H1 (cell line): ENCODE results near the gene PAK5. TPM values are rescaled to one million over a fixed set of nuclear protein-coding genes. Genes with fewer than 3 reads are reported as not detected.

ENCODE experiments used
- CTCF ChIA-PET: fragments of 300-600 bp; sonication (Branson Sonifier 250); formaldehyde crosslinking; loops from one replicate; lab custom pipeline; 2021; ENCODE audit not compliant: partially characterized antibody; lab: Charles Lee
- POLR2A ChIA-PET: fragments of 300-600 bp; sonication (Branson Sonifier 250); formaldehyde crosslinking; loops from one replicate; lab custom pipeline; 2021; ENCODE audit warnings: inconsistent platforms; ENCODE audit not compliant: partially characterized antibody; lab: Charles Lee
- DNase-seq, 2 experiments: peaks; one replicate each; pipeline versions ENCODE4 v3.0.0 to v3.0.0-alpha.2; 2010 to 2022; ENCODE audit warnings: low spot score in 2 of 2, low read depth in 1 of 2, mixed read lengths in 1 of 2
- FAIRE-seq: peaks from 2 replicates; lab custom pipeline; 2011; peaks lifted over from hg19 to GRCh38; lab: Jason Lieb, UNC
- H2AFZ ChIP-seq: 2 replicates; pipeline ENCODE4 v1.8.1; 2012; ENCODE audit warnings: low read length, inconsistent platforms
- H2AK5ac ChIP-seq: 2 replicates; pipeline ENCODE4 v1.6.1; 2013; ENCODE audit warnings: low read depth, low read length
- H2BK120ac ChIP-seq: replicated peaks from 2 replicates; pipeline ENCODE3; 2013; ENCODE audit warnings: low read depth, low read length, inconsistent platforms
- H2BK12ac ChIP-seq: 2 replicates; pipeline ENCODE4 v1.6.1; 2013; ENCODE audit warnings: low read depth, low read length
- H2BK15ac ChIP-seq: 2 replicates; pipeline ENCODE4 v1.6.1; 2013; ENCODE audit warnings: low read length
- H2BK20ac ChIP-seq: 2 replicates; pipeline ENCODE4 v1.6.1; 2013; ENCODE audit warnings: low read length
- H2BK5ac ChIP-seq: 2 replicates; pipeline ENCODE4 v1.6.1; 2013; ENCODE audit warnings: low read depth, low read length
- H3K14ac ChIP-seq: 2 replicates; pipeline ENCODE4 v1.6.1; 2013; ENCODE audit warnings: inconsistent platforms; ENCODE audit not compliant: insufficient read length
- H3K18ac ChIP-seq: 2 replicates; pipeline ENCODE4 v1.6.1; 2013; ENCODE audit warnings: low read length; ENCODE audit errors: extremely low read depth
- H3K23ac ChIP-seq: 2 replicates; pipeline ENCODE4 v1.6.1; 2013; ENCODE audit warnings: inconsistent platforms; ENCODE audit not compliant: insufficient read length
- H3K23me2 ChIP-seq: 2 replicates; pipeline ENCODE4 v1.6.1; 2013; ENCODE audit warnings: low read depth, low read length
- H3K27ac ChIP-seq: 2 replicates; pipeline ENCODE4 v1.6.1; 2011; ENCODE audit warnings: low read depth, low read length, inconsistent platforms
- H3K27me3 ChIP-seq, 4 experiments: replicated peaks in 1 of 4; 1 replicate in 1 of 4; 2 replicates in 3 of 4; pipeline versions ENCODE4 v1.6.1 to v1.8.1; 2011 to 2013; ENCODE audit warnings: low read length in 3 of 4, mild to moderate bottlenecking in 3 of 4, inconsistent platforms in 2 of 4, mixed read lengths in 2 of 4, moderate library complexity in 1 of 4; ENCODE audit not compliant: control insufficient read depth in 3 of 4, insufficient read depth in 3 of 4; ENCODE audit errors: extremely low read depth in 1 of 4
- H3K36me3 ChIP-seq, 4 experiments: 2 replicates each; pipeline versions ENCODE4 v1.6.1 to v1.8.1; 2011 to 2013; ENCODE audit warnings: mild to moderate bottlenecking in 4 of 4, low read length in 3 of 4, moderate library complexity in 2 of 4, control low read depth in 1 of 4, inconsistent platforms in 1 of 4; ENCODE audit not compliant: insufficient read depth in 4 of 4, control insufficient read depth in 2 of 4
- H3K4ac ChIP-seq: replicated peaks from 2 replicates; pipeline ENCODE3; 2013; ENCODE audit warnings: low read length, low read depth, mixed read lengths, inconsistent platforms; ENCODE audit not compliant: insufficient read length
- H3K4me1 ChIP-seq, 4 experiments: replicated peaks in 1 of 4; 1 replicate in 1 of 4; 2 replicates in 3 of 4; pipeline versions ENCODE4 v1.6.1 to v1.8.1; 2011 to 2013; ENCODE audit warnings: low read length in 3 of 4, inconsistent platforms in 2 of 4, mixed read lengths in 1 of 4; ENCODE audit not compliant: insufficient read depth in 4 of 4, control insufficient read depth in 3 of 4
- H3K4me2 ChIP-seq, 2 experiments: 2 replicates each; pipeline versions ENCODE4 v1.6.1 to v1.8.1; 2011 to 2013; ENCODE audit warnings: low read depth in 2 of 2, low read length in 2 of 2, control low read depth in 1 of 2, inconsistent platforms in 1 of 2, mild to moderate bottlenecking in 1 of 2; ENCODE audit not compliant: insufficient read depth in 1 of 2
- H3K4me3 ChIP-seq, 4 experiments: fragments of 200-600, 300-600 bp in 1 of 4; sonication (generic), shearing (Covaris generic), sonication (Bioruptor Twin) in 1 of 4; 2 replicates each; pipeline versions ENCODE4 v1.5.1 to v1.8.1; 2011 to 2016; ENCODE audit warnings: low read length in 4 of 4, low read depth in 3 of 4, control low read depth in 2 of 4, inconsistent platforms in 2 of 4, mild to moderate bottlenecking in 2 of 4, mixed read lengths in 1 of 4, moderate library complexity in 1 of 4; ENCODE audit not compliant: insufficient read depth in 2 of 4; ENCODE audit errors: extremely low read depth in 1 of 4
- H3K56ac ChIP-seq: replicated peaks from 2 replicates; pipeline ENCODE3; 2013; ENCODE audit warnings: low read depth, mild to moderate bottlenecking, mixed read lengths, low read length, inconsistent platforms; ENCODE audit not compliant: insufficient read length
- H3K79me1 ChIP-seq: 2 replicates; pipeline ENCODE4 v1.6.1; 2013; ENCODE audit warnings: low read depth, low read length, control low read depth
- H3K79me2 ChIP-seq, 2 experiments: 2 replicates each; pipeline versions ENCODE4 v1.6.1 to v1.8.1; 2012 to 2013; ENCODE audit warnings: low read length in 2 of 2, mild to moderate bottlenecking in 2 of 2, inconsistent platforms in 1 of 2; ENCODE audit not compliant: insufficient read depth in 2 of 2, control insufficient read depth in 1 of 2
- H3K9ac ChIP-seq, 4 experiments: replicated peaks in 1 of 4; 1 replicate in 1 of 4; 2 replicates in 3 of 4; pipeline versions ENCODE4 v1.6.1 to v1.8.1; 2011 to 2013; ENCODE audit warnings: low read depth in 3 of 4, low read length in 3 of 4, control low read depth in 2 of 4, mild to moderate bottlenecking in 2 of 4, moderate library complexity in 2 of 4, inconsistent platforms in 1 of 4; ENCODE audit errors: extremely low read depth in 1 of 4
- H3K9me3 ChIP-seq, 2 experiments: 2 replicates each; pipeline versions ENCODE4 v1.6.1 to v1.8.1; 2012 to 2013; ENCODE audit warnings: mild to moderate bottlenecking in 2 of 2, moderate library complexity in 2 of 2, control low read depth in 1 of 2, inconsistent platforms in 1 of 2, low read depth in 1 of 2, low read length in 1 of 2, mixed read lengths in 1 of 2; ENCODE audit not compliant: insufficient read depth in 2 of 2
- H4K20me1 ChIP-seq, 2 experiments: replicated peaks in 1 of 2; 2 replicates each; pipeline versions ENCODE3 to v1.8.1; 2011 to 2013; ENCODE audit warnings: inconsistent platforms in 2 of 2, low read length in 2 of 2, mild to moderate bottlenecking in 1 of 2; ENCODE audit not compliant: insufficient read depth in 2 of 2, control insufficient read depth in 1 of 2
- H4K5ac ChIP-seq: 2 replicates; pipeline ENCODE4 v1.6.1; 2013; ENCODE audit warnings: low read length, low read depth, mixed read lengths, inconsistent platforms; ENCODE audit not compliant: insufficient read length
- H4K8ac ChIP-seq: 2 replicates; pipeline ENCODE4 v1.8.0; 2013; ENCODE audit warnings: mild to moderate bottlenecking, moderate library complexity, low read length, inconsistent platforms; ENCODE audit not compliant: insufficient read depth; ENCODE audit errors: extremely low read depth
- H4K91ac ChIP-seq: replicated peaks from 2 replicates; pipeline ENCODE3; 2013; ENCODE audit warnings: low read length, mixed read lengths, inconsistent platforms; ENCODE audit not compliant: insufficient read length
- BRCA1 ChIP-seq: IDR thresholded peaks from 2 replicates; pipeline ENCODE4 v1.6.1; 2012; ENCODE audit warnings: low read depth, low read length, improper control_type of control experiment
- CBX8 ChIP-seq: fragments of 300-800, 300-1000 bp; sonication (generic); IDR thresholded peaks from 2 replicates; pipeline ENCODE4 v1.7.1; 2016; ENCODE audit warnings: low read depth, low read length, borderline replicate concordance
- CEBPB ChIP-seq: IDR thresholded peaks from 2 replicates; pipeline ENCODE4 v1.6.1; 2012; ENCODE audit warnings: low read depth, low read length
- CHD1 ChIP-seq: IDR thresholded peaks from 2 replicates; pipeline ENCODE4 v1.6.1; 2012; ENCODE audit warnings: low read depth, low read length, improper control_type of control experiment
- EGR1 ChIP-seq: IDR thresholded peaks from 2 replicates; pipeline ENCODE4 v1.6.1; 2011; ENCODE audit warnings: low read depth, low read length, borderline replicate concordance
- EP300 ChIP-seq, 2 experiments: IDR thresholded peaks; 1 replicate in 1 of 2; 2 replicates in 1 of 2; pipeline ENCODE4 v1.6.1; 2011 to 2012; ENCODE audit warnings: low read depth in 2 of 2, low read length in 2 of 2, mild to moderate bottlenecking in 2 of 2, borderline replicate concordance in 1 of 2, inconsistent platforms in 1 of 2, moderate library complexity in 1 of 2
- KDM1A ChIP-seq: fragments of 200-600, 300-600 bp; sonication (generic); IDR thresholded peaks from 2 replicates; pipeline ENCODE4 v1.7.1; 2016; ENCODE audit warnings: mild to moderate bottlenecking, low read length, borderline replicate concordance
- KDM5A ChIP-seq: fragments of 200-600 bp; IDR thresholded peaks from 2 replicates; pipeline ENCODE4 v1.7.1; 2012; ENCODE audit warnings: mild to moderate bottlenecking, low read length, inconsistent platforms, mixed read lengths
- SAP30 ChIP-seq: fragments of 300-600 bp; sonication (generic); IDR thresholded peaks from 2 replicates; pipeline ENCODE4 v1.7.1; 2012; ENCODE audit warnings: low read length, moderate library complexity, mild to moderate bottlenecking, inconsistent platforms; ENCODE audit not compliant: insufficient read depth, insufficient replicate concordance
- SIX5 ChIP-seq: IDR thresholded peaks from 2 replicates; pipeline ENCODE4 v1.6.1; 2011; ENCODE audit warnings: mild to moderate bottlenecking, low read depth, low read length
- ZNF274 ChIP-seq: IDR thresholded peaks from 2 replicates; pipeline ENCODE4 v1.7.0; 2012; ENCODE audit warnings: low read length, borderline replicate concordance; ENCODE audit errors: extremely low read depth
- WGBS, 2 experiments: shearing (Covaris generic) in 1 of 2; methylation state at CpG; one replicate each; pipeline versions ENCODE4 v1.1.6 to v1.1.7; 2013 to 2015; ENCODE audit warnings: low lambda C conversion rate in 2 of 2, mixed read lengths in 2 of 2, inconsistent platforms in 1 of 2, low coverage in 1 of 2, missing lambda C conversion rate in 1 of 2; ENCODE audit not compliant: insufficient replicate concordance in 2 of 2, insufficient coverage in 1 of 2, insufficient read length in 1 of 2; ENCODE audit errors: extremely low coverage in 1 of 2, missing lambda C conversion rate in 1 of 2; 5-methylcytosine and 5-hydroxymethylcytosine counted together
- polyA plus RNA-seq, 7 experiments: library from polyadenylated mRNA; depleted of rRNA in 3 of 7; stranded (reverse) in 5 of 7; unstranded in 2 of 7; fragments of >200 nt in 5 of 7; fragments of 200-250 nt in 2 of 7; gene quantifications; 1 replicate in 5 of 7; 2 replicates in 1 of 7; 4 replicates in 1 of 7; pipeline versions ENCODE4 v1.2.1 to v1.2.3, GENCODE V29; 2011 to 2013; ENCODE audit warnings: missing spikeins in 2 of 7, mixed read lengths in 2 of 7
- total RNA-seq: library from RNA; stranded (reverse); fragmentation: NEBNext Ultra II Directional; extraction: Animal tissue kit (Norgen Biotek cat#: 25700); gene quantifications from 2 replicates; pipeline ENCODE4 v1.2.1, GENCODE V29; 2021

Gene PAK5
- total and polyA plus RNA-seq, 2 of the 8 experiments (the other 6 are each of a cell fraction or from before 2014, with no cell fraction given), result 0.54 to 0.80 TPM

GRCh38 chr20:9575836-9576235 is 263.0 kb downstream of the PAK5 start:
- FAIRE-seq, result no peak
- H4K8ac ChIP-seq, result no peak overlapping the region
- no peak overlapping the region for H2AFZ ChIP-seq
- H2BK12ac ChIP-seq, result no peak overlapping the region
- peaks cover 0 to 34% (median 16%) of the 10 kb centered on the region in 4 experiments; a peak in 6 of 7 replicates for H3K27me3 ChIP-seq
- no peaks in the 10 kb centered on the region for H3K79me2 ChIP-seq
- H3K18ac ChIP-seq, result no peak overlapping the region
- H4K5ac ChIP-seq, result no peak overlapping the region
- no peak overlapping the region for H2BK5ac ChIP-seq
- no peak overlapping the region for H3K56ac ChIP-seq
- H3K14ac ChIP-seq, result no peak overlapping the region
- H3K23ac ChIP-seq, result no peak overlapping the region
- CTCF ChIA-PET, result interaction anchor here (1.0 to 2.5 kb wide), 5 partner anchors 13 to 116 kb away, joined by 4 to 8 read pairs (median 5); no protein-coding TSS in a partner anchor
- H2BK120ac ChIP-seq, result no peak overlapping the region
- peaks cover 20 to 41% (median 27%) of the 10 kb centered on the region in 4 experiments for H3K4me1 ChIP-seq
- 0 out of 2 replicates have a peak, but pooled peaks cover 2% of the 10 kb centered on the region for H3K23me2 ChIP-seq
- no peak overlapping the region for H3K4me2 ChIP-seq
- no peaks in the 10 kb centered on the region for H4K20me1 ChIP-seq
- H3K4ac ChIP-seq, result no peak overlapping the region
- WGBS, 2 experiments, result 80% methylated on average over 1 of the region's 1 CpG; no CpG with 5 or more reads in 1 of the 2 experiments
- H3K9me3 ChIP-seq, result no peaks in the 10 kb centered on the region; a peak in 1 of 4 replicates
- H2AK5ac ChIP-seq, result 0 out of 2 replicates have a peak overlapping the region, but pooled peaks have one; percentile 67
- POLR2A ChIA-PET, result interaction anchor here (1.7 kb wide), 1 partner anchor 10 kb away, joined by 4 read pairs; no protein-coding TSS in a partner anchor
- H4K91ac ChIP-seq, result no peak overlapping the region
- no peak overlapping the region for H2BK15ac ChIP-seq
- H2BK20ac ChIP-seq, result no peak overlapping the region; the same call in 1 of the 2 replicates
- TF ChIP-seq BRCA1 (no peak), CBX8 (no peak), CEBPB (no peak), KDM5A (no peak), EGR1 (no peak), EP300 (IDR thresholded peaks at IDR 0.05; ENCODE audit: borderline replicate concordance in 1 of 2, low read depth in 2 of 2, low read length in 2 of 2) (no peak), KDM1A (no peak), SIX5 (no peak), CHD1 (no peak), SAP30 (no peak), ZNF274 (no peak)
- no peaks in the 10 kb centered on the region for H3K36me3 ChIP-seq
- no peaks in the 10 kb centered on the region for H3K79me1 ChIP-seq
- DNase-seq, result no peak
- H3K4me3 ChIP-seq, result no peak overlapping the region
- no peak overlapping the region for H3K9ac ChIP-seq
- no peak overlapping the region for H3K27ac ChIP-seq
